ENCODE data around the gene DDX54.
"Not testable (repeated sequence)": the region's sequence is repeated elsewhere in the genome, so short reads cannot be mapped to it uniquely, and the experiment has no call there.

The DDX54 gene

GRCh38 chr12:113152835-113153814 is 32.2 kb downstream of the DDX54 start:
- intact Hi-C loops (cut with DNase I) = loop anchor here (2.0 kb wide), 1 partner anchor 104 kb away; no protein-coding TSS in a partner anchor

GRCh38 chr12:113152196-113152834 is 33.0 kb downstream of the DDX54 start:
- intact Hi-C loops (cut with DNase I) = loop anchor here (2.0 kb wide), 1 partner anchor 104 kb away; no protein-coding TSS in a partner anchor
- no peak for DNase-seq

More at GRCh38 chr12:113152835-113153814, 32.2 kb downstream of the DDX54 start:
- DNase-seq = peak; percentile 61 to 90 (median 81)

GRCh38 chr12:113151655-113152054 is 33.6 kb downstream of the DDX54 start:
- intact Hi-C loops (cut with DNase I) = loop anchor here (2.0 kb wide), 1 partner anchor 103 kb away; no protein-coding TSS in a partner anchor
- DNase-seq = no peak

GRCh38 chr12:113149361-113150150 is 35.7 kb downstream of the DDX54 start, which contains the start of gene CFAP73:
CFAP73 (plus strand) TSS chr12:113149724; CDS start chr12:113149858, 134 bp downstream.
- peak; percentile 62 to 89 (median 78) for DNase-seq
- intact Hi-C loops (cut with DNase I) = no loop called here

GRCh38 chr12:113146999-113147398 is 38.3 kb downstream of the DDX54 start:
- intact Hi-C loops (cut with DNase I) = no loop called here
- DNase-seq = no peak

GRCh38 chr12:113145720-113146551 is 39.3 kb downstream of the DDX54 start:
- intact Hi-C loops (cut with DNase I) = no loop called here
- DNase-seq = no peak

- intact Hi-C loops (cut with DNase I) = no loop called here
- DNase-seq = no peak
These were observed 40.5 kb downstream of the DDX54 start for GRCh38 chr12:113144806-113145205.

- intact Hi-C loops (cut with DNase I) = no loop called here
- no peak for DNase-seq
These were observed 41.3 kb downstream of the DDX54 start for GRCh38 chr12:113143959-113144358.

GRCh38 chr12:113142886-113143332 is 42.4 kb downstream of the DDX54 start:
- intact Hi-C loops (cut with DNase I) = no loop called here
- peak in 1 of 42 donors; percentile 44 for DNase-seq

- DNase-seq = peak; percentile 78 to 97 (median 92)
These were observed 42.9 kb downstream of the DDX54 start for GRCh38 chr12:113142173-113142885.

GRCh38 chr12:113141716-113142115 is 43.6 kb downstream of the DDX54 start:
- intact Hi-C loops (cut with DNase I); DNase-seq: not testable (repeated sequence)

More at GRCh38 chr12:113142173-113142885, 42.9 kb downstream of the DDX54 start:
- intact Hi-C loops (cut with DNase I) = no loop called here

- intact Hi-C loops (cut with DNase I) = no loop called here
These were observed 44.6 kb downstream of the DDX54 start for GRCh38 chr12:113140706-113141105.

GRCh38 chr12:113138826-113139225 is 46.5 kb downstream of the DDX54 start:
- DNase-seq = no peak
- intact Hi-C loops (cut with DNase I) = no loop called here

More at GRCh38 chr12:113140706-113141105, 44.6 kb downstream of the DDX54 start:
- no peak for DNase-seq

GRCh38 chr12:113137861-113138783 is 47.2 kb downstream of the DDX54 start:
- no peak for DNase-seq
- intact Hi-C loops (cut with DNase I) = no loop called here

- no peak for DNase-seq
- intact Hi-C loops (cut with DNase I) = no loop called here
These were observed 48.2 kb downstream of the DDX54 start for GRCh38 chr12:113136990-113137511.

Measured in head of caudate nucleus (tissue), 42 donors.